LNCaP clone FGC (cell line): ENCODE measurements around the gene DLGAP1.

ENCODE experiments used
- DNase-seq: peaks from one replicate; pipeline ENCODE4 v3.0.0-alpha.2; 2011; ENCODE audit warnings: low read depth
- H3K4me3 ChIP-seq: 2 replicates; pipeline ENCODE4 v1.5.1; 2011; ENCODE audit warnings: mild to moderate bottlenecking, low read depth, low read length, control low read depth
- CTCF ChIP-seq: IDR thresholded peaks from 2 replicates; pipeline ENCODE4 v1.5.1; 2012; ENCODE audit warnings: mild to moderate bottlenecking; ENCODE audit not compliant: control insufficient read depth, insufficient read depth; ENCODE audit errors: extremely low read depth

The DLGAP1 gene

GRCh38 chr18:3502650-3503049 lies 952.5 kb downstream of the DLGAP1 start:
- no peak overlapping the region for H3K4me3 ChIP-seq
- DNase-seq, result no peak
- TF ChIP-seq CTCF, result no peak

- DNase-seq, result no peak
- TF ChIP-seq CTCF, result no peak
- H3K4me3 ChIP-seq, result no peak overlapping the region
These were observed 955.1 kb downstream of the DLGAP1 start for GRCh38 chr18:3500016-3500415.

GRCh38 chr18:3499501-3499900 lies 955.6 kb downstream of the DLGAP1 start:
- H3K4me3 ChIP-seq, result no peak overlapping the region
- TF ChIP-seq CTCF, result no peak
- DNase-seq, result no peak

GRCh38 chr18:3498698-3499471 lies 956.2 kb downstream of the DLGAP1 start:
- no peak overlapping the region for H3K4me3 ChIP-seq
- TF ChIP-seq CTCF, result no peak
- DNase-seq, result no peak

GRCh38 chr18:3495691-3496430 lies 959.2 kb downstream of the DLGAP1 start:
- no peak for DNase-seq

GRCh38 chr18:3494569-3494968 lies 960.5 kb downstream of the DLGAP1 start:
- no peak for TF ChIP-seq CTCF
- no peak for DNase-seq
- H3K4me3 ChIP-seq, result no peak overlapping the region

More at GRCh38 chr18:3495691-3496430, 959.2 kb downstream of the DLGAP1 start:
- no peak for TF ChIP-seq CTCF
- H3K4me3 ChIP-seq, result no peak overlapping the region
